ENCODE measurements around the gene FURIN.
"Not testable (repeated sequence)": the region's sequence is repeated elsewhere in the genome, so short reads cannot be mapped to it uniquely, and the experiment has no call there.

GRCh38 chr15:90928106-90928505, 59.7 kb downstream of the FURIN start:
- not testable (repeated sequence) for TF ChIP-seq POLR2A, CTCF, POLR2AphosphoS5 (IDR thresholded peaks at IDR 0.05)

Data from breast epithelium (tissue), 3 donors.